CD4-positive, CD25-positive, alpha-beta regulatory T cell (primary cell): ENCODE data around the gene ASF1A. TPM values are rescaled to one million over a fixed set of nuclear protein-coding genes. Genes with fewer than 3 reads are reported as not detected.

Experiments
- ATAC-seq, 2 donors: fragments of 150-1000 bp; cut with Tn5 transposase; one replicate each; pipeline ENCODE4 v1.10.0; 2021; ENCODE audit warnings: low read depth in 2 of 2, moderate number of reproducible peaks in 2 of 2, moderate library complexity in 1 of 2
- DNase-seq, 3 donors: peaks; one replicate each; pipeline versions ENCODE4 v3.0.0 to v3.0.0-alpha.2; 2012 to 2022; ENCODE audit warnings: mixed read lengths in 1 of 3
- H3K27ac ChIP-seq: one replicate; pipeline ENCODE4 v1.7.0; 2013; ENCODE audit warnings: mild to moderate bottlenecking, low read length; ENCODE audit not compliant: insufficient read depth, poor library complexity, severe bottlenecking
- H3K27me3 ChIP-seq: one replicate; pipeline ENCODE4 v1.7.0; 2013; ENCODE audit warnings: low read length; ENCODE audit not compliant: control insufficient read depth, insufficient read depth
- H3K36me3 ChIP-seq: one replicate; pipeline ENCODE4 v1.7.0; 2013; ENCODE audit warnings: mild to moderate bottlenecking, low read length, moderate library complexity; ENCODE audit not compliant: control insufficient read depth, insufficient read depth
- H3K4me1 ChIP-seq: 2 replicates; pipeline ENCODE4 v1.7.0; 2013; ENCODE audit warnings: mild to moderate bottlenecking, low read length; ENCODE audit not compliant: insufficient read depth, control insufficient read depth, poor library complexity, severe bottlenecking
- H3K4me3 ChIP-seq: one replicate; pipeline ENCODE4 v1.7.0; 2013; ENCODE audit warnings: low read depth, mild to moderate bottlenecking, low read length, moderate library complexity
- H3K9me3 ChIP-seq, 2 experiments: 1 replicate in 1 of 2; 2 replicates in 1 of 2; pipeline ENCODE4 v1.7.0; 2013; ENCODE audit warnings: low read length in 2 of 2, mild to moderate bottlenecking in 1 of 2, moderate library complexity in 1 of 2; ENCODE audit not compliant: control insufficient read depth in 2 of 2
- H3K27ac Mint-ChIP-seq, 3 donors: one replicate each; pipeline ENCODE4 v1.8.0; 2020 to 2022; ENCODE audit warnings: mild to moderate bottlenecking in 3 of 3, mixed read lengths in 3 of 3, moderate library complexity in 2 of 3
- H3K27me3 Mint-ChIP-seq: one replicate; pipeline ENCODE4 v1.8.0; 2022; ENCODE audit warnings: mild to moderate bottlenecking, mixed read lengths
- H3K36me3 Mint-ChIP-seq: one replicate; pipeline ENCODE4 v1.8.0; 2020; ENCODE audit warnings: mixed read lengths
- H3K4me1 Mint-ChIP-seq, 4 donors: one replicate each; pipeline ENCODE4 v1.8.0; 2020 to 2022; ENCODE audit warnings: mixed read lengths in 4 of 4, mild to moderate bottlenecking in 1 of 4
- H3K4me3 Mint-ChIP-seq, 4 donors: one replicate each; pipeline ENCODE4 v1.8.0; 2020 to 2022; ENCODE audit warnings: mild to moderate bottlenecking in 4 of 4, mixed read lengths in 4 of 4, moderate library complexity in 3 of 4
- H3K9me3 Mint-ChIP-seq, 7 donors: one replicate each; pipeline ENCODE4 v1.8.0; 2020 to 2022; ENCODE audit warnings: mixed read lengths in 7 of 7, mild to moderate bottlenecking in 3 of 7, moderate library complexity in 2 of 7
- polyA plus RNA-seq, 4 donors: library from polyadenylated mRNA; unstranded; fragments of 300-500 nt; fragmentation: Illumina TruSeq; gene quantifications; one replicate each; pipeline ENCODE4 v1.2.3, GENCODE V29; 2021
- total RNA-seq: library from RNA; stranded (reverse); gene quantifications from one replicate; pipeline ENCODE4 v1.2.3, GENCODE V29; 2022

Gene ASF1A
- total and polyA plus RNA-seq, 5 donors from 2014 or later, result 30.2 to 81.8 (median 71.7) TPM

DNA sequence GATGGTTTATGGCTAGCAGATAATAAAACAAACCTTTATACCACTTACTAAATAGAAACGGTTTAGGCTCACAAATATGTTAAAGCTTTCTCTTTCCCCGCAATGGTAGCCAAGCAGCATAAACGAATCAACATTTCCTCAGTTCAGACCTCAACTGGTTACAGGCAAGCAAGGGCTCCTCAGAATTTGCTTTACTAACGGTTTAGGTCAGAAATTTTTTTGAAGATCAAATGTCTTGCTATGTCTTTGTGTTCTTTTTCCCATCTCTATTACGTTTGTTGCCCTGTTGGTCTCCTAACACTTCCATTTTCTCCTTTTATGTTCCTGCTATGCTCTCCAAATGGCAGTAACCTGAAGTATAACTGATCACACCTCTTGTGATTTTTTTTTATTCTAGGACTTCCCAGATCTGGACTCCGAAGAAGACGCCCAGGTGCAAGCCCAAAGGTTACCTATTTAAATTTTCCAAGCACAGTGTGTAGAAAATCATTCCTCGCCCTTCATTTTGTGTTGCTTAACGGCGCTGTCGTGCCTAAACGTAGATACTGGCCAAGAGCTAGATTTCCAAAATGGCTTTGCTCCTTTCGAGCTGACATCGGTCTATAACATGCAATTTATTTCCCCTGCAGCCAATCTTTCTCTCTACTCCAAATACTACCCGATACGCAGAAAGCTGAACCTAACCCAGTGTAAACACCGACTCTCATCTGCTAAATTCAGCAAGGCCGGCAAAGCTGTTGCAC, 717 bp upstream of the ASF1A start:
- peak overlapping the region; percentile 94 for H3K4me3 ChIP-seq

DNA sequence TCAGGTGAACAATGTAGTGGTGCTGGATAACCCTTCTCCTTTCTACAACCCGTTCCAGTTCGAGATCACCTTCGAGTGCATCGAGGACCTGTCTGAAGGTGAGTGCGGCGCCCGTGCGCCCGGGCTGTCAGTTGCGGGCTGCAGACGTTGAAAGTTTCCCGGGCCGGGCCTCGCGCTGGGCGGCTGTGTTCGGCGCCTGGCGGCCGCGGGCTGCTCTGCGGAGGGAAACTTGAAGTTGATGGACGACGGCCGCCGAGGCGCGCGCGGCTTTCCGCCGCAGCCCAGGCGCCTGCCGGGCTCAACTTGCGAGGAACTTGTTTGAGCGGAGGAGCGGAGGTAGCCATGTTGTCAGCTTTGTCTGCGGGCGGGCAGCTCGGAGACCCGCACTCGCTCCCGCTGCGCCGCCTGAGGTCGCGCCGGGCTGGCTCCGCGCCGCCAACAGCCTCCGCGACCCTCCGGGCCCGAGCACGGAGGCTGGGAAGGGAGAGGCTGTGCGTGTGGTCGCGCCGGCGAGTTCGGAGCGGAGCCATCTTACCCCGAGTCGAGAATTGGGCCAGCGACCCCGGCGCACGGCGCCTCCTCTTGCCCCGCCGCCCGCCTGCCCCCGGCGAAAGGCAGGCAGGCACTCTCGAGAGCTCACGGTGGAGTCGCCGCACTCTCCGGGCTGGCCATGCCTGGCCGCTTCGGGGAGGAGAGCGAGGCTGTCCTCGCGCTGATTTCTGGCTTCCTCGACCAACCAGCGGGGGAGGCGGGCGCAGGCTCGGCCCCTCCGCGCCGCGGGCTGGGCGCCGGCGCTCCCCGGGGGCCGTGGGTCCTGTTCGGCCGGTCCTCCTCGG, 691 bp downstream of the ASF1A start:
- Histone ChIP-seq H3K4me3 (peak overlapping the region; percentile 97), H3K9me3 (no peaks in the 10 kb centered on the region), H3K27ac (peak overlapping the region; percentile 91), H3K36me3 (peaks cover 2% of the 10 kb centered on the region), H3K4me1 (peaks cover 79% of the 10 kb centered on the region), H3K27me3 (no peaks in the 10 kb centered on the region)
- Mint-ChIP-seq H3K9me3 (peaks cover 0 to 2% (median 0%) of the 10 kb centered on the region in 7 donors), H3K4me3 (peak overlapping the region; percentile 92 to 100 (median 98)), H3K27ac (peak overlapping the region; percentile 97 to 98 (median 97)), H3K4me1 (peaks cover 30 to 75% (median 60%) of the 10 kb centered on the region in 4 donors), H3K27me3 (peaks cover 12% of the 10 kb centered on the region), H3K36me3 (peaks cover 14% of the 10 kb centered on the region)
- DNase-seq, result peak; percentile 57 to 78 (median 74)
- ATAC-seq, result peak; percentile 25 to 32

More for the DNA sequence above, 717 bp upstream of the ASF1A start:
- H3K4me3 Mint-ChIP-seq, result peak overlapping the region; percentile 92 to 100 (median 98)
- Histone ChIP-seq H3K4me1 (peaks cover 78% of the 10 kb centered on the region), H3K27ac (peak overlapping the region; percentile 91), H3K9me3 (no peaks in the 10 kb centered on the region), H3K36me3 (no peaks in the 10 kb centered on the region), H3K27me3 (no peaks in the 10 kb centered on the region)
- peak in 2 of 3 donors; percentile 41 to 84 for DNase-seq
- ATAC-seq, result peak; percentile 32 to 33
- peaks cover 0 to 2% (median 0%) of the 10 kb centered on the region in 7 donors for H3K9me3 Mint-ChIP-seq
- H3K4me1 Mint-ChIP-seq, result peaks cover 27 to 75% (median 61%) of the 10 kb centered on the region in 4 donors
- H3K36me3 Mint-ChIP-seq, result peaks cover 5% of the 10 kb centered on the region
- peaks cover 12% of the 10 kb centered on the region for H3K27me3 Mint-ChIP-seq
- H3K27ac Mint-ChIP-seq, result peak overlapping the region; percentile 98 to 100 (median 98)

DNA sequence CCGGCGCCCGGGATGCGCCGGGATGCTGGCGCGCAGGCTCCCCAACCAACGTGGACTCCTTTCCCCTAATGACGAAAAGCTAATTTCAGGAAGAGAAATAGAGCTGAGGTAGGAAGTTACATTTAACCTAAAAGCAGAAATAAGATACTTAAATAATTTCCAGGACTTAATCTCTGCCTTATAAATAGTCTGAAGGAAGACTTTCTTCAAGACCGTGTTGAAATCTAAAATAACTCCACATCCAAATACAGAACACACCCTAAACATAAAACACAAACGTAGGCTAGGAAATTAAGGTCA, 1.3 kb downstream of the ASF1A start:
- Mint-ChIP-seq H3K4me1 (peaks cover 35 to 76% (median 61%) of the 10 kb centered on the region in 4 donors), H3K4me3 (peak overlapping the region; percentile 87 to 91 (median 87)), H3K9me3 (peaks cover 0 to 2% (median 0%) of the 10 kb centered on the region in 7 donors), H3K27me3 (peaks cover 12% of the 10 kb centered on the region), H3K27ac (peak overlapping the region in 2 of 3 donors; percentile 31 to 86), H3K36me3 (peaks cover 14% of the 10 kb centered on the region)
- no peak for DNase-seq
- Histone ChIP-seq H3K4me3 (peak overlapping the region; percentile 97), H3K4me1 (peaks cover 79% of the 10 kb centered on the region), H3K36me3 (peaks cover 2% of the 10 kb centered on the region), H3K27ac (peak overlapping the region; percentile 91), H3K9me3 (no peaks in the 10 kb centered on the region), H3K27me3 (no peaks in the 10 kb centered on the region)
- no peak for ATAC-seq

DNA sequence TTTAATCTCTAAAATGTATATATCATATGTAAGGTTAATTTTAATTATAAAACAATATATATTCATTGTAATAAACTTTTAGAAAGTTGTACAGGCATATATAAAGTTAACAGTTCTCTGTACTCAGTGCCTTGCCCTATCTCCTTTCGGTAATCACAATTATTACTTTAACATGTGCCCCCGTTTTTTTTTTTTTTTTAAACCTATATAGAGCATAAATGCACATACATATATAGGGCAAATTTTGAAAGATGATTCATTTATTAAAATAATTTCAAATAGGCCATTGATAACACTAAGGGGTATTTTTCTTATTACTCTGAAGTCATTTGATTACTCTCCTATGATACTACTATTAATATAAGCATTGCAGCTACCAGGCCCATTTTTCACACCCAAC, 1.9 kb downstream of the ASF1A start:
- peak overlapping the region; percentile 91 for H3K27ac ChIP-seq

DNA sequence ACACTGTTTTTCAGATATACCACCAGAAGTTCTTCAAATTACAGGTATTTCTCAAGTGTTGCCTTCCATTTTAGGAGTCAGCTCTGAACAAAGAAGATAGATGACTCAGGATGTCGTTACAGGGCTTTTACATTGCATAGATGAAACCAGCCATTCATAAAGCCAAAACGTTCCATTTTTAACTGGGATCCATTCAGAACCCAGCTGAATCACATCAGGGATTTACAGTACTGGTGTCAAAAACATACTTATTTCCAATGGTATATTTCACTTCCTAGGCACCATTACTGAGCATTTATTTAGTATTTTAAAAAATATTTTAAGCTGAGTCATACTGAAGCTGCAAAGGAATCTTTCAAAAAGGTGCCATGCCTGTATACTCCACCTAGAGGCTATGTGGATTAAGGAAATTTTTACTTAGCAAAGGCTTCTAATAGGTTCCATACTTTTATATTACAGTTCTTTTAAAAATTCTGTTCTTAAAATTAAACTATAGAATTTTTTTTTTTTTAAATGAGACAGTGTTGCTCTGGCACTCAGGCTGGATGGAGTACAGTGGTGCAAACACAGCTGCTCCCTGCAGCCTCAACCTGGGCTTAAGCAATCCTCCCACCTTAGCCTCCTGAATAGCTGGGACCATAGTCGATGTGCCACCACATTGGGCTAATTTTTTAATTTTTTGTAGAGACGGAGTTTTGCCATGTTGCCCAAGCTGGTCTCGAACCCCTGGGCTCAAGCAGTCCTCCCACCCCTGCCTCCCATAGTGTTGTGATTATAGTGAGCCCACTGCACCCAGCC, 2.6 kb downstream of the ASF1A start:
- no peak for ATAC-seq
- DNase-seq, result peak in 2 of 3 donors; percentile 61 to 70
- peak overlapping the region; percentile 42 to 87 (median 57) for H3K27ac Mint-ChIP-seq
- no peaks in the 10 kb centered on the region for H3K27me3 ChIP-seq
- H3K4me3 Mint-ChIP-seq, result peak overlapping the region; percentile 81 to 94 (median 88)
- peak overlapping the region; percentile 97 for H3K4me3 ChIP-seq
- no peaks in the 10 kb centered on the region for H3K9me3 ChIP-seq
- peaks cover 4% of the 10 kb centered on the region for H3K36me3 ChIP-seq
- peak overlapping the region; percentile 91 for H3K27ac ChIP-seq
- H3K9me3 Mint-ChIP-seq, result peaks cover 0 to 2% (median 0%) of the 10 kb centered on the region in 7 donors
- peaks cover 79% of the 10 kb centered on the region for H3K4me1 ChIP-seq
- peaks cover 12% of the 10 kb centered on the region for H3K27me3 Mint-ChIP-seq
- H3K4me1 Mint-ChIP-seq, result peaks cover 42 to 77% (median 61%) of the 10 kb centered on the region in 4 donors
- H3K36me3 Mint-ChIP-seq, result peaks cover 14% of the 10 kb centered on the region

More for the DNA sequence above, 1.9 kb downstream of the ASF1A start:
- Histone ChIP-seq H3K4me1 (peaks cover 79% of the 10 kb centered on the region), H3K27me3 (no peaks in the 10 kb centered on the region), H3K4me3 (peak overlapping the region; percentile 97), H3K9me3 (no peaks in the 10 kb centered on the region), H3K36me3 (peaks cover 2% of the 10 kb centered on the region)
- H3K4me1 Mint-ChIP-seq, result peaks cover 41 to 77% (median 63%) of the 10 kb centered on the region in 4 donors
- H3K27me3 Mint-ChIP-seq, result peaks cover 12% of the 10 kb centered on the region
- peak overlapping the region; percentile 42 to 87 (median 57) for H3K27ac Mint-ChIP-seq
- ATAC-seq (no peak), DNase-seq (no peak)
- peaks cover 0 to 2% (median 0%) of the 10 kb centered on the region in 7 donors for H3K9me3 Mint-ChIP-seq
- peak overlapping the region; percentile 81 to 94 (median 88) for H3K4me3 Mint-ChIP-seq
- peaks cover 14% of the 10 kb centered on the region for H3K36me3 Mint-ChIP-seq

DNA sequence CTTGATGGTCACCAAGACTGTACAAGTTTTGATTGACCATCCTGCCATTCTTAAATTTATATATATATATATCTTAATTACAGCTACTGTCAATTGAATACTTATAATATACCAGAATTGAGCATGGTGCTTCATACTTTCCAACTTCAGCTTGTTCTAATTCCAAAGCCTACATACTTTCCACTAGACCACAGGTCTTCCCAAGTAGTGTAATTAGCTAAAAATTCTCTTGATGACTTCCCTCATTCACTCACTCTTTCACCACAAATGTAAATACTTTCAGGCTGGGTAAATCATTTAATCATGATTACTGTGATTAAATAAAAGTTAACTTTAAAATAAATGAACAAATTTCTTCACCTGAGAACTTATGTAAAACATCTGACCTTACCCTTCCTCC, 3.4 kb downstream of the ASF1A start:
- Histone ChIP-seq H3K9me3 (no peaks in the 10 kb centered on the region), H3K36me3 (peaks cover 4% of the 10 kb centered on the region), H3K4me1 (peaks cover 79% of the 10 kb centered on the region), H3K27ac (peak overlapping the region; percentile 36), H3K4me3 (peak overlapping the region; percentile 97), H3K27me3 (no peaks in the 10 kb centered on the region)
- H3K27ac Mint-ChIP-seq, result peak overlapping the region; percentile 19 to 79 (median 28)
- peak overlapping the region; percentile 51 to 84 (median 58) for H3K4me3 Mint-ChIP-seq
- H3K9me3 Mint-ChIP-seq, result peaks cover 0 to 2% (median 0%) of the 10 kb centered on the region in 7 donors
- ATAC-seq (no peak), DNase-seq (no peak)
- H3K4me1 Mint-ChIP-seq, result peaks cover 42 to 77% (median 60%) of the 10 kb centered on the region in 4 donors
- peaks cover 12% of the 10 kb centered on the region for H3K27me3 Mint-ChIP-seq
- peaks cover 14% of the 10 kb centered on the region for H3K36me3 Mint-ChIP-seq

DNA sequence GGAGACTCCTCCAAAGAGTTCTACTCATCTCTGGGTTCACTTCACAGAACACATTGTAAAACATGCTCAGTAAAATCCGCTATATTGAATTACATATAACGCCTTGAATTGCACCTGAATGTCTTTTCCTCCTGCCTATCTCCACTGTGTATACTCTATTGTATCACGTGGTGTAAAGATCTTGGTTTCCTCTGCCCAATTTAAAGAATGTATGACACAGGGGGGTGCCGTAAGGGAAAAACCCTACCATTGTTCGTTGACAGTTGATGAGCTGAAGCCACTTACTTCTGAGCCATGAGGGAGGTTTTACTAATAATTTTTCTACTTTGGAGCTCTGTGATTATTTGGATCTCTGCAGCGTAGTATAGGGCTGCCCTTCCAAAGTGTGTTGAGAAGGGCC, 6.0 kb downstream of the ASF1A start:
- Histone ChIP-seq H3K4me3 (peak overlapping the region; percentile 78), H3K27me3 (no peaks in the 10 kb centered on the region), H3K27ac (peak overlapping the region; percentile 79), H3K4me1 (peaks cover 78% of the 10 kb centered on the region), H3K9me3 (no peaks in the 10 kb centered on the region), H3K36me3 (peaks cover 19% of the 10 kb centered on the region)
- Mint-ChIP-seq H3K27ac (peak overlapping the region; percentile 12 to 92 (median 89)), H3K4me1 (peaks cover 53 to 87% (median 72%) of the 10 kb centered on the region in 4 donors), H3K9me3 (no peaks in the 10 kb centered on the region), H3K4me3 (peak overlapping the region; percentile 60 to 74 (median 64)), H3K36me3 (peaks cover 23% of the 10 kb centered on the region), H3K27me3 (no peaks in the 10 kb centered on the region)
- DNase-seq, result peak; percentile 17 to 60 (median 40)
- ATAC-seq, result peak; percentile 69 to 77
